Breast epithelium (tissue), 4 donors: ENCODE measurements around the gene IFI44. TPM values are rescaled to one million over a fixed set of nuclear protein-coding genes. Genes with fewer than 3 reads are reported as not detected.

Experiments
- DNase-seq, 2 donors: peaks; one replicate each; pipeline ENCODE4 v3.0.0-alpha.2; 2019; ENCODE audit warnings: low spot score in 2 of 2
- H3K27ac ChIP-seq, 2 donors: fragments of 200-600 bp; sonication (generic) in 1 of 2; one replicate each; pipeline ENCODE4 v1.5.1; 2016 to 2019; ENCODE audit warnings: mild to moderate bottlenecking in 1 of 2
- H3K27me3 ChIP-seq, 2 donors: fragments of 200-600 bp; sonication (generic) in 1 of 2; one replicate each; pipeline versions ENCODE4 v1.5.1 to v1.6.0; 2017 to 2019; ENCODE audit warnings: control low read depth in 1 of 2, mild to moderate bottlenecking in 1 of 2
- H3K36me3 ChIP-seq: fragments of 200-600 bp; one replicate; pipeline ENCODE4 v1.5.1; 2019
- H3K4me1 ChIP-seq, 2 donors: fragments of 200-600 bp; sonication (generic); one replicate each; pipeline ENCODE4 v1.5.1; 2016 to 2019; ENCODE audit warnings: control low read depth in 1 of 2
- H3K4me3 ChIP-seq, 3 donors: fragments of 200-600 bp; sonication (generic); 1 replicate in 2 of 3; 2 replicates in 1 of 3; pipeline ENCODE4 v1.5.1; 2016 to 2019; ENCODE audit warnings: mild to moderate bottlenecking in 3 of 3, moderate library complexity in 2 of 3
- H3K9me3 ChIP-seq, 2 donors: fragments of 200-600 bp; sonication (generic) in 1 of 2; one replicate each; pipeline ENCODE4 v1.5.1; 2016 to 2019; ENCODE audit warnings: control low read depth in 1 of 2
- CTCF ChIP-seq, 3 donors: fragments of 450-650 bp; IDR thresholded peaks; one replicate each; pipeline ENCODE4 v1.5.1; 2016 to 2017; ENCODE audit warnings: antibody characterized with exemption in 3 of 3, mild to moderate bottlenecking in 3 of 3, moderate library complexity in 3 of 3
- POLR2A ChIP-seq: fragments of 450-650 bp; IDR thresholded peaks from one replicate; pipeline ENCODE4 v1.6.1; 2016; ENCODE audit warnings: antibody characterized with exemption, mild to moderate bottlenecking, moderate library complexity
- POLR2AphosphoS5 ChIP-seq, 3 donors: sonication (generic); formaldehyde crosslinking; IDR thresholded peaks; one replicate each; pipeline ENCODE4 v1.6.1; 2017; ENCODE audit warnings: antibody characterized with exemption in 3 of 3
- intact Hi-C: fragments of 100-400 bp; cut with DNase I; formaldehyde crosslinking; loops from one replicate; pipeline ENCODE4 v1.15.1; 2023; ENCODE audit warnings: low total_unique reads
- total RNA-seq, 3 donors: library from RNA; depleted of rRNA; stranded (reverse); fragments of >200 nt; gene quantifications; one replicate each; pipeline ENCODE4 v1.1.0, GENCODE V29; 2016

Gene IFI44
- total RNA-seq, 3 donors from 2014 or later: 20.0 to 25.3 (median 24.0) TPM

- DNase-seq: no peak
- Histone ChIP-seq H3K36me3 (no peaks in the 10 kb centered on the region), H3K27ac (no peak overlapping the region), H3K9me3 (no peaks in the 10 kb centered on the region), H3K27me3 (no peaks in the 10 kb centered on the region), H3K4me1 (no peaks in the 10 kb centered on the region), H3K4me3 (no peak overlapping the region)
- TF ChIP-seq POLR2A (no peak), CTCF (IDR thresholded peaks at IDR 0.05) (no peak), POLR2AphosphoS5 (IDR thresholded peaks at IDR 0.05) (no peak)
- intact Hi-C loops: no loop called here
Measured at GRCh38 chr1:78681265-78681664, 31.6 kb downstream of the IFI44 start.

- Histone ChIP-seq H3K4me3 (no peak overlapping the region), H3K4me1 (no peaks in the 10 kb centered on the region), H3K27ac (no peak overlapping the region), H3K27me3 (no peaks in the 10 kb centered on the region), H3K36me3 (no peaks in the 10 kb centered on the region), H3K9me3 (no peaks in the 10 kb centered on the region)
- no peak for TF ChIP-seq POLR2A
- TF ChIP-seq POLR2AphosphoS5 (IDR thresholded peaks at IDR 0.05): no peak
- TF ChIP-seq CTCF (IDR thresholded peaks at IDR 0.05): no peak
- intact Hi-C loops: no loop called here
- DNase-seq: no peak
Measured at GRCh38 chr1:78682496-78682895, 32.9 kb downstream of the IFI44 start.

GRCh38 chr1:78683079-78683478 lies 33.4 kb downstream of the IFI44 start:
- Histone ChIP-seq H3K4me1 (no peaks in the 10 kb centered on the region), H3K27ac (no peak overlapping the region), H3K9me3 (no peaks in the 10 kb centered on the region), H3K4me3 (no peak overlapping the region), H3K27me3 (no peaks in the 10 kb centered on the region), H3K36me3 (no peaks in the 10 kb centered on the region)
- TF ChIP-seq POLR2A (no peak), POLR2AphosphoS5 (IDR thresholded peaks at IDR 0.05) (no peak), CTCF (IDR thresholded peaks at IDR 0.05) (no peak)
- DNase-seq: no peak
- intact Hi-C loops: no loop called here

GRCh38 chr1:78687315-78687714 lies 37.7 kb downstream of the IFI44 start:
- no peak for DNase-seq
- H3K4me3 ChIP-seq: no peak overlapping the region
- H3K36me3 ChIP-seq: no peaks in the 10 kb centered on the region
- TF ChIP-seq POLR2AphosphoS5 (IDR thresholded peaks at IDR 0.05) (no peak), POLR2A (no peak), CTCF (IDR thresholded peaks at IDR 0.05) (no peak)
- intact Hi-C loops: no loop called here
- no peaks in the 10 kb centered on the region for H3K9me3 ChIP-seq
- H3K4me1 ChIP-seq: no peaks in the 10 kb centered on the region
- H3K27ac ChIP-seq: no peak overlapping the region
- no peaks in the 10 kb centered on the region for H3K27me3 ChIP-seq

GRCh38 chr1:78687914-78688313 lies 38.3 kb downstream of the IFI44 start:
- no peak for DNase-seq
- Histone ChIP-seq H3K4me1 (no peaks in the 10 kb centered on the region), H3K4me3 (no peak overlapping the region), H3K36me3 (no peaks in the 10 kb centered on the region), H3K27me3 (no peaks in the 10 kb centered on the region), H3K9me3 (no peaks in the 10 kb centered on the region), H3K27ac (no peak overlapping the region)
- no peak for TF ChIP-seq POLR2AphosphoS5 (IDR thresholded peaks at IDR 0.05)
- no peak for TF ChIP-seq POLR2A
- TF ChIP-seq CTCF (IDR thresholded peaks at IDR 0.05): no peak
- intact Hi-C loops: no loop called here
